Left cardiac atrium (tissue), 4 donors: ENCODE results near the gene EML6. TPM values are rescaled to one million over a fixed set of nuclear protein-coding genes. Genes with fewer than 3 reads are reported as not detected.
"Not testable (repeated sequence)": the region's sequence is repeated elsewhere in the genome, so short reads cannot be mapped to it uniquely, and the experiment has no call there.

Source experiments
- ATAC-seq, 2 donors: fragments of 200-7000 bp; cut with Tn5 transposase; one replicate each; pipeline ENCODE4 v1.9.1; 2020; ENCODE audit warnings: mild to moderate bottlenecking in 2 of 2, moderate library complexity in 2 of 2
- DNase-seq: peaks from one replicate; pipeline ENCODE4 v3.0.0-alpha.2; 2020
- intact Hi-C, 2 donors: fragments of 100-400 bp; cut with DNase I; formaldehyde crosslinking; loops; one replicate each; pipeline versions ENCODE4 v1.14.1 to v1.15.1; 2022 to 2023
- total RNA-seq, 2 donors: library from RNA; stranded (reverse); fragmentation: NEBNext Ultra II Directional; extraction: Animal tissue kit (Norgen Biotek cat#: 25700); gene quantifications; one replicate each; pipeline ENCODE4 v1.2.1, GENCODE V29; 2021
- donor health status: DM: no; HTN: yes; CAD: no.
- donor health status: DM: no; HTN: yes; CAD: no; lungs with severe emphysema.
- donor health status: DM: yes; HTN: yes; CAD: no.
- donor health status: Dilated cardiomyopathy.

EML6 gene
- total RNA-seq, 2 donors from 2014 or later, result 0.52 to 0.62 TPM

- intact Hi-C loops, result no loop called here
- no peak for ATAC-seq
- no peak for DNase-seq
These were observed 138.8 kb downstream of the EML6 start for GRCh38 chr2:54862229-54862628.

DNA sequence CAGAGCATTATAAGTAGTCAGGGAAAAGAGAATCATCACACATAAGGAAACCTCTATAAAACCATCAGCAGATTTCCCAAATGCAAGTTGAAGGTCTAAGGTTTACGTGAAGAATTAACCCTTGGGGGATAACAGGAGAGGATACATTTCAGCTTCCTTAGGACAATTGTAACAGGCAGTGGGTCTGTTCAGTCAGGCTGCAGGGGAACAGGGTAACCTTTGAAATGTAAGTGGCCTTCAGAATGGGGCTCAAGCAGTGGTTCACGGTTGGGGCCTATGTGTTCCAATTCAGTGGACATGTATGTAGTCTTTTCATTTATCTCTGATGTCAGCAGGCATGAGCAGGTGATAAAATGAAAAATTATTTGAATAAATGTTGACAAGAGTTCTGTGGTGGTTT is 139.3 kb downstream of the EML6 start:
- no peak for DNase-seq
- intact Hi-C loops, result no loop called here
- no peak for ATAC-seq

DNA sequence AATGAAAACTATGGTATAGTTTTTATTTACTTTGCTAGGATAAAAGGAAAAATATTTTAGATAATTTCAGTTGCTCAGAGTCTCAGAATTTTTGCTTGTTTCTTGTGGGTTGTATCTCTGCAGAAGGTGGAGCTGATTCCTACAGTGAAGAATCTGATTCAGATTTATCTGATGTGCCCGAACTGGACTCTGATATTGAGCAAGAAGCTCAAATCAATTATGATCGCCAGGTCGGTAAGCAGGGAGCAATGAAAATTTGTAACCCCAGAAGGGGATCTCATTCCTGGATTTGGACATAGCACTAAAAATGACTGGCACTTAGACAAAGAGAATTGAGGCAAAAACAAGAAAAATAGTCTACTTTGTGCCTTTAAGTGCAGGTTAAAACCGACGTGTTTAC is 140.2 kb downstream of the EML6 start:
- ATAC-seq, result no peak
- no peak for DNase-seq
- intact Hi-C loops, result no loop called here

- no peak for DNase-seq
- no peak for ATAC-seq
- intact Hi-C loops, result no loop called here
These were observed 140.6 kb downstream of the EML6 start for GRCh38 chr2:54864096-54864495.

DNA sequence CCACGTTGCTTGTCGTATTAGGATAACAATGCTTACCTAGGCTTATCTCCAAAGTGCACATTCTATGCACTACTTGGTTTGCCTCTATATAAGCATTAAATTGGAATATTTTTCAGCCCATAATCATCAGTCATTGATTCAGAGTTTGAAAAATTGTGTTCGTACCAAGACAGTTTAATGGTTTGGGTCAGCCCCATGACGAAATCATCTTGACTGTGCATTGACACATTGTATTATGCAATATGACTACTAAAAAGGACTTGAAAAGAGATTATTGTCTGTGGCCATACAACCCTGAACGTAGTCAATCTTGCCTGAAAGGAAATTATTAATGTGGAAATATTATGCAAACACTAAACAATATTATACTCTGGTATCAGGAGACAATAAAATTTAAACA is 141.3 kb downstream of the EML6 start:
- no peak for ATAC-seq
- intact Hi-C loops, result no loop called here
- DNase-seq, result no peak

DNA sequence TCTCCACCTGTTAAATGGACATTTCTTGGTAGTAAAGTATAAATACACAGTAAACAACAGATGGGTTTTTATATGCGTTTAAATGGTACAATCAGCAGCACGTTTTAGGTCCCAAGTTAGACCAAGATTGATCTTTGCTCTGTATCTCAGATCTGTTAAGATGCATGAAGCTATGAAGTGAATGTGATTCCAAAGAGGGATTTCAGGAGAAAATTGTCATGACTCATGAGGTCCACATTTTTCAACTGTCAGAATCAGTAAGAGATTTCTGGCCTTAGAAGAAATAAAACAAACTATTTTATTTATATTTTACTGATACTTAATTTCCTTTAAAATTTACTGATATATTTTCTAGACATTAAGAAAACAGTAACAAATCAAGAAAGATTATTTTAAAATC is 142.7 kb downstream of the EML6 start:
- intact Hi-C loops, result no loop called here
- ATAC-seq, result no peak
- DNase-seq, result no peak

- ATAC-seq, result no peak
- intact Hi-C loops, result no loop called here
- no peak for DNase-seq
These were observed 143.4 kb downstream of the EML6 start for GRCh38 chr2:54866868-54867267.

GRCh38 chr2:54867457-54867856 is 144.0 kb downstream of the EML6 start:
- no peak for DNase-seq
- no peak for ATAC-seq
- intact Hi-C loops, result no loop called here

DNA sequence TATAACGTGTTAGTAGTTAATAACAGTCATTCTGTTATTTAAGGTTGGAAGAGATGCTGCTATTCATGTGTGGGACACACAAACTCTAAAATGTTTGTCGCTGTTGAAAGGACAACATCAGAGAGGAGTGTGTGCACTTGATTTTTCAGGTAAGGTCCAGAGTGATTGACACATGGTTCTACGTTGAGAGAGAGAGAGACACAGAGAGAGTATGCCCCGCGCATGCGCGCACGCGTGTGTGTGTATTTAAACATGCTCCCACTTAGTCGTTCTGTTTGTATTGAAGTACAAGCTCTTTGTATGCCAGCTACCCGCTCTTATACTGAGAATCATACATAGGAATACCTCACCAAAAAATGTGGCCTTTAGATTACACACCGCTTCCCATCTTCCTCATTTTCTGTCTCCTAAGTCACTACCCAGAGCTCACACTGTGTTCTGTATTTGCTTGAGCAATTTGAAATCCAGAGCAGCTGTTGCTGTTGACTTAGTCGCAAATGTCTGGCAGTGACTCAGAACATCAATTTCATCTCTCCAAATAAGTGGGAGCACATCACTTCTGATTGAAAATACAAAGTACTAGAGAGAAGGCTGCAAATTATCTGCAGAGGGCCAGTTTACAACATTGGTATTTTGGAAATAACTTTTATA is 148.1 kb downstream of the EML6 start:
- ATAC-seq (no peak), DNase-seq (no peak)
- intact Hi-C loops, result no loop called here

DNA sequence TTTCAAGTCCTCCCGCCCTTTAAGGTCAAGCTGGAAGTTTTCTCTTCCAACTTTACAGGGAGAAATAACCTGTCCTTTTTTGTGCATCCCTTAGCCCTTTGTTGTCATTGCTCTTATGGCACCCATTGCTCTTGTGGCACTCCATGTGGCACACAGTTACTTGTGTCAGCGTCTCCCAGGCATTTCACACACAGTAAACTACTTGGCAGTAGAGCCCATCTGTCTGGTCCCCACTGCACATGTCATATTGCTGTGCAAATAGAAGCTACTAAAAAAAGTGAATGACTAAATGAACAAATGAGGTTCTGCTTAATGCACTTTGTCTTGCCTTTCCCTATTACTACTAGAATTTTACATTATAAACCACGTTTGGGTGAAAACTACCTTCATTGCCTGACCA is 149.3 kb downstream of the EML6 start:
- ATAC-seq (no peak), DNase-seq (no peak)
- intact Hi-C loops, result no loop called here

- DNase-seq, intact Hi-C loops, ATAC-seq: not testable (repeated sequence)
These were observed 149.8 kb downstream of the EML6 start for GRCh38 chr2:54873236-54873635.

- DNase-seq, result no peak
- intact Hi-C loops, result no loop called here
- no peak for ATAC-seq
These were observed 153.3 kb downstream of the EML6 start for GRCh38 chr2:54876764-54877163.

DNA sequence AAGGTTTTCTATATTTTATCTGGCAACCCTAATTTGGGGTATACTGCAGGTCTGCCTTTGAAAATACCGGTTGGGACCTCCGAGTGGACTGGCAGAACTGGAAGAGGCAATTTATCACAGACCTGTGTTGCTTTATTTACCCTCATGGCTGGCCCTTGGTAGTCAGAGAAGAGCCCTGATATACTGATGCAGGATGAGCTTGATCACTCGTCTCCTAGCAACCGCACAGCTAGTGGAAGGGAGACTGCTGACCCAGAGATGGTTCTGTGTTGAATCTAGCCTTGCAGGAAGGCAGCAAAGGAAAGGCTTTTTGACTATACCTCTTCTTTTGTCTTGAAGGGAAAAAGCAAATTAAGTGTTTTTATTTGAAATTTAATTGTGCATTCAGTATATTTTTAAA is 154.7 kb downstream of the EML6 start:
- ATAC-seq, result no peak
- intact Hi-C loops, result no loop called here
- no peak for DNase-seq

DNA sequence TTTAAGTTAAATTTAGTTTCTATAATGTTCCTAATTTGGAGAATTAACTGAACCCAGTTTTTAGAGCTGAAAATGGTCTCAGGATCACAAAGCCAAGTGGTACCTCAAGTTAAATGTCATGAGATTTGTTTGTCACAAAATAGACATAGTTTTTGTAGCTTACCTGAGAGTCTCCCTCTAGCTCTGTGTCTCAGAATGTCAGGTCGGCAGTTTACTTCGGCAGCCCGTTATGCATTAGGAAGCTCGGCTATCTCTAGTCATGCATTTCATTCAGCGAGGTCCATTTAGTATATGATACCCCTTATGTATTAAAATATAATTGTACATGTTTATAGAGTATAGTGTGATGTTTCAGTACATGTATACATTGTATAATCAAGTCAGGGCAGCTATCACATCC is 155.6 kb downstream of the EML6 start:
- ATAC-seq, result no peak
- intact Hi-C loops, result no loop called here
- no peak for DNase-seq

DNA sequence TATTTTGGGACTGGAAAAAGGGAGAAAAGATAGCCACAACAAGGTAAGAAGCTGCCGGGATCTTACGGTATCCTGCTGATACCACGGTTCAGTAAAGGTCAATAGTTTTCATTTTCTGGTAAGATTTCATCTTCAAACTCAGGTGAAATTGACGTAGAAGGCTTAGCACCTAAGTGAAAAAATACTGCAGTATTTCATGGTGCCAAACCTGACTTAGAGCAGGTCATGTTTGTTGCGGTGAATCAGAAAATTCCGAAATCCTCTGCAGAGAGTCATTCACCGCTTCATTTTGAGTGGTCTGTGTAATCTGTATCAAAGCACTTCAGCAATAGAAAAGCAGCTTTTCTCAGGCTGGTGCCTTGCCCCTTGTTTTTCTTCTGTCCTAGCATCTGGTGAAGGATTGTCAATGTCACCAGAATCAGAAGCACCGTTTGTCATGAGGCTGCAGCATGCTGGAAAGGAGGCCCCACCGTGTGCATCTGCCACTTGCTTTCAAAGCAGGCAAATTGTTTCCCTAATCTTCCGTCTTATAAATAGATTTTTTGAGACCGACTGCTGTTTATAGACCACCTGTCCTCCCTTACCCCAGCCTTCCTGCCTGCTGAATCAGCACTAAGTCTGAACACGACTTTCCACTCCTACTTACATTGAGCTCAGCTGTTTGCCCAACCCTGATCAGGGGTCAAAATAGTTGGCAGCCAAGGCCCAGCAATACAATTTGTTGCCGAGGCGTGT is 156.3 kb downstream of the EML6 start:
- ATAC-seq, result no peak
- no peak for DNase-seq
- intact Hi-C loops, result no loop called here

GRCh38 chr2:54880428-54880827 is 157.0 kb downstream of the EML6 start:
- ATAC-seq (no peak), DNase-seq (no peak)
- intact Hi-C loops, result no loop called here

DNA sequence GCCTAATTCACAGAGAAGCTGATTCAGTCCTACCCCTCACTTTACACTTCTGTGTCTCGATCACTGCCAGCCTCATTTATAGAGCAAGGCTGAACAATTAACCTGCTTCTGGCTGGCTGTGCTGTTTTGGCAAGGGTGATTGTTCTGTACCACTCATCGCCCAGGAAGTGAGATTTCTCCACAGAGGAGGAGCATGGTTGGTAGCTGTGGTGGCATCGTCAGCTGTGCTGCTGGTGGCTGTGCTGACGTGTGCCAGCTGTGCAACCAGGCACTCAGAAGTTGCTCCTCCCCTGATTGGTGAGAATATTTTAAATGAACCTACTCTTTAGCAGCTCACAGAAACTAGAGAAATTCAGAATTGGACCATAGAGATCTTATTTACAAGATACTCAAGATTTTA is 158.3 kb downstream of the EML6 start:
- DNase-seq, result no peak
- intact Hi-C loops, result no loop called here
- peak; percentile 54 to 67 for ATAC-seq

DNA sequence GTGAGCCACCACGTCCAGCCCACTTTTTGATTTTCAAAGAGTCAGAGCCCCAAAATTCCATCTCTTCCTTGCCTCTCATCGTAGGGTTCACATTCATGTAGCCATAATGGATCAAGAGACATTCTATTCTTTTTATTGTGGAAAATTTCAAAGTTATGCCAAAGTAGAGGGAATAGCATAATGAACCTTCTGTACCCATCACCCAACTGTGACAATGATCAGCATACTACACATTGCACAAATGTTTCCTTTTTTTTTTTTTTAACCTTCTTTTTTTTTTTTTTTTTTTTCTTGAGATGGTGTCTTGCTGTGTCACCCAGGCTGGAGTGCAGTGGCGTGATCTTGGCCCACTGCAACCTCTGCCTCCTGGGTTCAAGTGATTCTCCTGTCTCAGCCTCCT is 162.4 kb downstream of the EML6 start:
- ATAC-seq, result no peak
- no peak for DNase-seq
- intact Hi-C loops, result no loop called here

DNA sequence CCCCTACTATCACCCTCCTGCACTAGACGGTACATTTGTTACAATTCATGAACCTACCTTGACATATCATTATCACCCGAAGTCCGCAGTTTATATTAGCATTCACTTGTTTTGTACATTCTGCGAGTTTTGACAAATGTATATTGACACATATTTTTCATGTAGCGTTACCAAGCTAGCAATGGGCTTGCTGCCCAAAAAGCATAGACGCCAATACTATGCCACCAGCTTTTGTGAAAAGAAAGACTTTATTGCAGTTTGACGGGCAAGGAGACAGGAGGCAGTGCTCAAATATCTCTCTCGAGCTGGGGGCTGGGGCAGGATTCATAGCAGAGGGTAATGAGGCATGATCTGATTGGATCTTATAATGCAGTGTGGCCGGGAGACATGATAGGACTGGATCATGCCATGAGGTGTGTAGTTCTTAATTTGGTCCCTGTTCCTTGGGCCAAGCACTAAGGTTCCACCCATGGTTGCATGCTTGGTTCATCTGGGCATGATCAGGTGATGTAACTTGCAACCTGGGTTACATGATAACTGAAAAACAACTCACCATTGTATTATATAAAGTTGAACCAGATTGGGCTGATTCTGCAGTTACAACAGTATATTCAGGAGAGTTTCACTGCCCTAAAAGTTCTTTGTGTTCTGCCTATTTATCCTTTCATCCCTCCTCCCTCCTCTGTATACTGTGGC is 164.5 kb downstream of the EML6 start:
- ATAC-seq, result no peak

DNA sequence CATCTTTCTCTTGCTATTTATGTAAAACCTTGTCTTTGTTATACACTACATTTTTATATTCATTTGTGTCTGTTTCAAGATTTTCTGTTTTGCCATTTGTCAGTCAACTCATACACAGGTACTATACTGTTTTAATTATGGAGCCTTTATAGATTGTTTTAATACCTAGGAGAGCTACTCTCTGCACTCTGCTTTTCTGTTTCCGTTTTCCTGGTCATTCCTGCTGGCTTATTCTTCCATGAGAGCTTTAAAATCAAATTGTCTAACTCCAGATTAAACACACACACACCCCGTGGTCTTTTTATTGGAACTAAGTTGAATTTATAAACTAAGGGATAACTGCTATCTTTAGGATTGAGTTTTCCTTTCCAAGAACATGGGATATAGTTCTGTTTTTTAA is 165.6 kb downstream of the EML6 start:
- intact Hi-C loops, result no loop called here
- DNase-seq (no peak), ATAC-seq (no peak)

More for the DNA sequence above, 164.5 kb downstream of the EML6 start:
- no peak for DNase-seq
- intact Hi-C loops, result no loop called here

DNA sequence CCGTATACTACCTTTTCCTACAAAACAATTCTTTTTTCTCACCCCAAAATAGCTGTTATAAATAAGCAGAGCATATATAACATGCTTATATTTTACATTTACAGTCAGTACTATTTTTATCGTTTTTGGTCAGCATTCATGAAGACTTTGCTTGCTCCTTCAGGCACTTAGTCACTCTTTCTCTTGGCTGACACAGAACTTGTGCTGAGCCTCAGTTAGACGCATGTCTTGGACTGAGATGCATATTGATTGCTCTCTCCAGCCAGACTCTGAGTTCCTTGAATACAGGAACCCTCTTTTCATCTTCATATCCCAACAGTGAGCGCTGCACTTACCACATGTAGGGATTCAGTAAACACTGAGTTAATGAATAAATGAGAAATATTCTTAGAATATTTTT is 168.4 kb downstream of the EML6 start:
- intact Hi-C loops, result no loop called here
- ATAC-seq (no peak), DNase-seq (no peak)
